GM19324 (cell line): Measurements from ENCODE around the gene RAB11FIP2.

ENCODE experiments used
- ATAC-seq: cut with Tn5 transposase; IDR thresholded peaks from one replicate; pipeline ENCODE4 v1.9.1; 2021; ENCODE audit warnings: mild to moderate bottlenecking, moderate library complexity; ENCODE audit not compliant: unreplicated experiment, low FRiP score

The RAB11FIP2 gene

GRCh38 chr10:118035354-118036005, 11.3 kb downstream of the RAB11FIP2 start:
- ATAC-seq = no peak

- no peak for ATAC-seq
These were observed 11.9 kb downstream of the RAB11FIP2 start for GRCh38 chr10:118034791-118035261.

GRCh38 chr10:118033905-118034304, 12.8 kb downstream of the RAB11FIP2 start:
- ATAC-seq = no peak

- ATAC-seq = no peak
These were observed 14.2 kb downstream of the RAB11FIP2 start for GRCh38 chr10:118032564-118032963.

- ATAC-seq = no peak
These were observed 15.2 kb downstream of the RAB11FIP2 start for GRCh38 chr10:118031351-118032075.

- peak; percentile 86 for ATAC-seq
These were observed 18.1 kb downstream of the RAB11FIP2 start for GRCh38 chr10:118028619-118029018.

GRCh38 chr10:118027397-118027796, 19.3 kb downstream of the RAB11FIP2 start:
- ATAC-seq = no peak

GRCh38 chr10:118026936-118027335, 19.8 kb downstream of the RAB11FIP2 start:
- no peak for ATAC-seq

- no peak for ATAC-seq
These were observed 26.4 kb downstream of the RAB11FIP2 start for GRCh38 chr10:118020365-118020764.

- ATAC-seq = no peak
These were observed 28.9 kb downstream of the RAB11FIP2 start for GRCh38 chr10:118017850-118018249.

GRCh38 chr10:118017071-118017740, 29.5 kb downstream of the RAB11FIP2 start:
- no peak for ATAC-seq

- ATAC-seq = no peak
These were observed 33.7 kb downstream of the RAB11FIP2 start for GRCh38 chr10:118012952-118013525.

- no peak for ATAC-seq
These were observed 39.0 kb downstream of the RAB11FIP2 start for GRCh38 chr10:118007773-118008172.

- ATAC-seq = no peak
These were observed 43.6 kb downstream of the RAB11FIP2 start for GRCh38 chr10:118003126-118003525.

GRCh38 chr10:118002581-118002980, 44.2 kb downstream of the RAB11FIP2 start:
- ATAC-seq = no peak

- no peak for ATAC-seq
These were observed 49.1 kb downstream of the RAB11FIP2 start for GRCh38 chr10:117997673-117998072.

- ATAC-seq = no peak
These were observed 50.0 kb downstream of the RAB11FIP2 start for GRCh38 chr10:117996709-117997108.

GRCh38 chr10:117994771-117995170, 52.0 kb downstream of the RAB11FIP2 start:
- no peak for ATAC-seq

GRCh38 chr10:117993166-117993565, 53.6 kb downstream of the RAB11FIP2 start:
- ATAC-seq = no peak

- ATAC-seq = no peak
These were observed 55.0 kb downstream of the RAB11FIP2 start for GRCh38 chr10:117991701-117992100.

- no peak for ATAC-seq
These were observed 56.8 kb downstream of the RAB11FIP2 start for GRCh38 chr10:117989962-117990361.
